IPS-15b (cell line): ENCODE data around the gene LHFPL3.

Source experiments
- H3K27me3 ChIP-seq: one replicate; pipeline ENCODE4 v1.6.1; 2013; ENCODE audit warnings: low read length; ENCODE audit not compliant: control insufficient read depth, insufficient read depth
- H3K36me3 ChIP-seq: one replicate; pipeline ENCODE4 v1.6.1; 2013; ENCODE audit warnings: low read length; ENCODE audit not compliant: control insufficient read depth, insufficient read depth
- H3K4me1 ChIP-seq: one replicate; pipeline ENCODE4 v1.6.1; 2013; ENCODE audit warnings: mild to moderate bottlenecking, low read length; ENCODE audit not compliant: control insufficient read depth, insufficient read depth
- H3K4me3 ChIP-seq: one replicate; pipeline ENCODE4 v1.5.1; 2013; ENCODE audit warnings: low read depth, low read length
- H3K9ac ChIP-seq: one replicate; pipeline ENCODE4 v1.6.1; 2013; ENCODE audit warnings: low read depth, mild to moderate bottlenecking, low read length
- H3K9me3 ChIP-seq: one replicate; pipeline ENCODE4 v1.6.1; 2013; ENCODE audit warnings: mild to moderate bottlenecking, low read length; ENCODE audit not compliant: control insufficient read depth, insufficient read depth

Gene LHFPL3

GRCh38 chr7:104371980-104372357 is 43.6 kb downstream of the LHFPL3 start:
- no peaks in the 10 kb centered on the region for H3K9me3 ChIP-seq
- no peaks in the 10 kb centered on the region for H3K27me3 ChIP-seq
- no peak overlapping the region for H3K9ac ChIP-seq
- no peaks in the 10 kb centered on the region for H3K36me3 ChIP-seq
- H3K4me1 ChIP-seq = no peaks in the 10 kb centered on the region
- H3K4me3 ChIP-seq = no peak overlapping the region

- Histone ChIP-seq H3K36me3 (no peaks in the 10 kb centered on the region), H3K9me3 (no peaks in the 10 kb centered on the region), H3K4me1 (no peaks in the 10 kb centered on the region), H3K9ac (no peak overlapping the region), H3K4me3 (no peak overlapping the region), H3K27me3 (no peaks in the 10 kb centered on the region)
These were observed 54.2 kb downstream of the LHFPL3 start for GRCh38 chr7:104382616-104383015.

- H3K9ac ChIP-seq = no peak overlapping the region
- no peaks in the 10 kb centered on the region for H3K36me3 ChIP-seq
- H3K27me3 ChIP-seq = no peaks in the 10 kb centered on the region
- H3K4me1 ChIP-seq = no peaks in the 10 kb centered on the region
- no peak overlapping the region for H3K4me3 ChIP-seq
- H3K9me3 ChIP-seq = no peaks in the 10 kb centered on the region
These were observed 58.5 kb downstream of the LHFPL3 start for GRCh38 chr7:104386943-104387342.

GRCh38 chr7:104388222-104388621 is 59.8 kb downstream of the LHFPL3 start:
- Histone ChIP-seq H3K36me3 (no peaks in the 10 kb centered on the region), H3K27me3 (no peaks in the 10 kb centered on the region), H3K4me1 (no peaks in the 10 kb centered on the region), H3K9me3 (no peaks in the 10 kb centered on the region), H3K4me3 (no peak overlapping the region), H3K9ac (no peak overlapping the region)

GRCh38 chr7:104395162-104395561 is 66.8 kb downstream of the LHFPL3 start:
- H3K9me3 ChIP-seq = no peaks in the 10 kb centered on the region
- H3K27me3 ChIP-seq = no peaks in the 10 kb centered on the region
- no peaks in the 10 kb centered on the region for H3K4me1 ChIP-seq
- H3K4me3 ChIP-seq = no peak overlapping the region
- H3K36me3 ChIP-seq = no peaks in the 10 kb centered on the region
- no peak overlapping the region for H3K9ac ChIP-seq

GRCh38 chr7:104397442-104397841 is 69.0 kb downstream of the LHFPL3 start:
- no peaks in the 10 kb centered on the region for H3K36me3 ChIP-seq
- no peaks in the 10 kb centered on the region for H3K4me1 ChIP-seq
- no peak overlapping the region for H3K9ac ChIP-seq
- no peaks in the 10 kb centered on the region for H3K27me3 ChIP-seq
- H3K4me3 ChIP-seq = no peak overlapping the region
- no peaks in the 10 kb centered on the region for H3K9me3 ChIP-seq

- Histone ChIP-seq H3K9me3 (no peaks in the 10 kb centered on the region), H3K4me1 (no peaks in the 10 kb centered on the region), H3K9ac (no peak overlapping the region), H3K36me3 (no peaks in the 10 kb centered on the region), H3K27me3 (no peaks in the 10 kb centered on the region), H3K4me3 (no peak overlapping the region)
These were observed 80.0 kb downstream of the LHFPL3 start for GRCh38 chr7:104408371-104408770.

GRCh38 chr7:104410742-104411141 is 82.3 kb downstream of the LHFPL3 start:
- Histone ChIP-seq H3K9me3 (no peaks in the 10 kb centered on the region), H3K4me1 (no peaks in the 10 kb centered on the region), H3K4me3 (no peak overlapping the region), H3K36me3 (no peaks in the 10 kb centered on the region), H3K27me3 (no peaks in the 10 kb centered on the region), H3K9ac (no peak overlapping the region)

- H3K9ac ChIP-seq = no peak overlapping the region
- H3K4me3 ChIP-seq = no peak overlapping the region
- H3K4me1 ChIP-seq = no peaks in the 10 kb centered on the region
- no peaks in the 10 kb centered on the region for H3K36me3 ChIP-seq
- no peaks in the 10 kb centered on the region for H3K9me3 ChIP-seq
- no peaks in the 10 kb centered on the region for H3K27me3 ChIP-seq
These were observed 84.5 kb downstream of the LHFPL3 start for GRCh38 chr7:104412911-104413310.

- no peak overlapping the region for H3K9ac ChIP-seq
- H3K9me3 ChIP-seq = no peaks in the 10 kb centered on the region
- H3K4me1 ChIP-seq = no peaks in the 10 kb centered on the region
- no peaks in the 10 kb centered on the region for H3K27me3 ChIP-seq
- no peaks in the 10 kb centered on the region for H3K36me3 ChIP-seq
- no peak overlapping the region for H3K4me3 ChIP-seq
These were observed 85.8 kb downstream of the LHFPL3 start for GRCh38 chr7:104414216-104414615.

GRCh38 chr7:104415700-104416099 is 87.3 kb downstream of the LHFPL3 start:
- Histone ChIP-seq H3K27me3 (no peaks in the 10 kb centered on the region), H3K9ac (no peak overlapping the region), H3K4me3 (no peak overlapping the region), H3K36me3 (no peaks in the 10 kb centered on the region), H3K9me3 (no peaks in the 10 kb centered on the region), H3K4me1 (no peaks in the 10 kb centered on the region)

- H3K4me1 ChIP-seq = no peaks in the 10 kb centered on the region
- H3K27me3 ChIP-seq = no peaks in the 10 kb centered on the region
- H3K36me3 ChIP-seq = no peaks in the 10 kb centered on the region
- no peak overlapping the region for H3K4me3 ChIP-seq
- H3K9me3 ChIP-seq = no peaks in the 10 kb centered on the region
- H3K9ac ChIP-seq = no peak overlapping the region
These were observed 88.5 kb downstream of the LHFPL3 start for GRCh38 chr7:104416866-104417393.

- Histone ChIP-seq H3K4me3 (no peak overlapping the region), H3K27me3 (no peaks in the 10 kb centered on the region), H3K9ac (no peak overlapping the region)
These were observed 103.5 kb downstream of the LHFPL3 start for GRCh38 chr7:104431930-104432329.

More at GRCh38 chr7:104431930-104432329, 103.5 kb downstream of the LHFPL3 start:
- H3K9me3 ChIP-seq = no peaks in the 10 kb centered on the region
- no peaks in the 10 kb centered on the region for H3K4me1 ChIP-seq
- no peaks in the 10 kb centered on the region for H3K36me3 ChIP-seq
